GM04503 (cell line): ENCODE data around the gene SETD9.

ENCODE experiments used
- DNase-seq: peaks from one replicate; pipeline ENCODE4 v3.0.0-alpha.2; 2012; ENCODE audit warnings: low read depth

The SETD9 gene

GRCh38 chr5:56938858-56939257 lies 29.5 kb downstream of the SETD9 start:
- DNase-seq, result no peak

GRCh38 chr5:56941981-56942380 lies 32.6 kb downstream of the SETD9 start:
- peak; percentile 47 for DNase-seq

- no peak for DNase-seq
Observed at GRCh38 chr5:56947052-56947451, 37.7 kb downstream of the SETD9 start.

- DNase-seq, result peak; percentile 18
Observed at GRCh38 chr5:56950626-56951125, 41.3 kb downstream of the SETD9 start.

- DNase-seq, result no peak
Observed at GRCh38 chr5:56951126-56951945, 41.9 kb downstream of the SETD9 start.

- peak; percentile 9 for DNase-seq
Observed at GRCh38 chr5:56951946-56952691, 42.7 kb downstream of the SETD9 start, which contains the start of gene MIER3. MIER3 (minus strand) TSS chr5:56952123; CDS start chr5:56952102, 21 bp downstream.

GRCh38 chr5:56954262-56954661 lies 44.9 kb downstream of the SETD9 start:
- no peak for DNase-seq

GRCh38 chr5:56958595-56958994 lies 49.2 kb downstream of the SETD9 start:
- DNase-seq, result no peak

- no peak for DNase-seq
Observed at GRCh38 chr5:56959326-56959725, 49.9 kb downstream of the SETD9 start.

GRCh38 chr5:56961746-56962145 lies 52.4 kb downstream of the SETD9 start:
- DNase-seq, result no peak

- no peak for DNase-seq
Observed at GRCh38 chr5:56962286-56962685, 52.9 kb downstream of the SETD9 start.

GRCh38 chr5:56963246-56963645 lies 53.9 kb downstream of the SETD9 start:
- DNase-seq, result no peak

GRCh38 chr5:56964173-56964572 lies 54.8 kb downstream of the SETD9 start:
- no peak for DNase-seq
